HCT116 (cell line): Measurements from ENCODE around the gene ARHGAP33. TPM values are rescaled to one million over a fixed set of nuclear protein-coding genes. Genes with fewer than 3 reads are reported as not detected.

Source experiments
- ATAC-seq: fragments of 200-7000 bp; cut with Tn5 transposase; 2 replicates; pipeline ENCODE4 v1.9.1; 2020; ENCODE audit warnings: mild to moderate bottlenecking, moderate library complexity
- BruUV-seq: library from RNA; stranded (reverse); fragments of 400-500 nt; replicated peaks from 2 replicates; lab custom pipeline; 2021; lab: Mats Ljungman, UMichigan
- CTCF ChIA-PET: fragments of 300-600 bp; sonication (Branson Sonifier 250); formaldehyde crosslinking; loops from one replicate; lab custom pipeline; 2021; ENCODE audit warnings: antibody characterized with exemption; lab: Charles Lee
- POLR2A ChIA-PET: fragments of 300-600, 350-600 bp; sonication (Branson Sonifier 250); formaldehyde crosslinking; loops from one replicate; lab custom pipeline; 2021; ENCODE audit warnings: antibody characterized with exemption; lab: Charles Lee
- RAD21 ChIA-PET, 2 experiments: fragments of 300-600 bp; sonication (Branson Sonifier 250); formaldehyde crosslinking; loops; one replicate each; lab custom pipeline; 2023; ENCODE audit warnings: low total read pairs in 2 of 2; ENCODE audit not compliant: uncharacterized antibody in 2 of 2, unreplicated experiment in 2 of 2, low non-redundant PET in 1 of 2; lab: Charles Lee
- DNase-seq: peaks from one replicate; pipeline ENCODE4 v3.0.0-alpha.2; 2010; ENCODE audit warnings: low read depth, low spot score
- H2AFZ ChIP-seq: fragments of 200-600 bp; shearing (Covaris generic), sonication (generic); 2 replicates; pipeline ENCODE4 v1.6.1; 2017; ENCODE audit warnings: low read depth, mixed run types, mixed read lengths, antibody characterized with exemption, low read length; ENCODE audit not compliant: poor library complexity, severe bottlenecking
- H3K27ac ChIP-seq: 2 replicates; pipeline ENCODE4 v1.5.1; 2012; ENCODE audit warnings: low read depth, low read length
- H3K27me3 ChIP-seq: fragments of 200-600 bp; sonication (generic); 2 replicates; pipeline ENCODE4 v1.6.1; 2016; ENCODE audit warnings: mixed run types, low read length, mixed read lengths; ENCODE audit not compliant: insufficient read depth
- H3K36me3 ChIP-seq, 2 experiments: fragments of 200-500 bp in 1 of 2; fragments of 200-600 bp in 1 of 2; sonication (Bioruptor generic) in 1 of 2; sonication (generic) in 1 of 2; 2 replicates each; pipeline versions ENCODE4 v1.5.1 to v1.6.1; 2014 to 2016; ENCODE audit warnings: low read length in 2 of 2, inconsistent platforms in 1 of 2, mixed read lengths in 1 of 2, mixed run types in 1 of 2; ENCODE audit not compliant: insufficient read depth in 2 of 2, control insufficient read depth in 1 of 2
- H3K4me1 ChIP-seq, 2 experiments: fragments of 200-600 bp in 1 of 2; sonication (generic) in 1 of 2; 2 replicates each; pipeline versions ENCODE4 v1.5.1 to v1.6.1; 2012 to 2017; ENCODE audit warnings: low read length in 2 of 2, inconsistent platforms in 1 of 2, mild to moderate bottlenecking in 1 of 2, mixed read lengths in 1 of 2, mixed run types in 1 of 2, moderate library complexity in 1 of 2; ENCODE audit not compliant: insufficient read depth in 2 of 2, control insufficient read depth in 1 of 2
- H3K4me2 ChIP-seq: fragments of 200-600 bp; sonication (generic); 2 replicates; pipeline ENCODE4 v1.6.1; 2017; ENCODE audit warnings: mixed run types, low read length, mixed read lengths
- H3K4me3 ChIP-seq, 2 experiments: fragments of 200-600 bp in 1 of 2; sonication (generic) in 1 of 2; replicated peaks in 1 of 2; 2 replicates each; pipeline ENCODE4 v1.5.1; 2011 to 2016; ENCODE audit warnings: low read length in 2 of 2, control low read depth in 1 of 2, low read depth in 1 of 2, mild to moderate bottlenecking in 1 of 2, mixed read lengths in 1 of 2, mixed run types in 1 of 2
- H3K79me2 ChIP-seq: fragments of 200-600 bp; sonication (generic); 2 replicates; pipeline ENCODE4 v1.6.1; 2017; ENCODE audit warnings: mild to moderate bottlenecking, mixed run types, low read length, moderate library complexity, mixed read lengths; ENCODE audit not compliant: insufficient read depth
- H3K9ac ChIP-seq: fragments of 200-600 bp; sonication (generic); 2 replicates; pipeline ENCODE4 v1.6.1; 2016; ENCODE audit warnings: low read length, mixed read lengths
- H3K9me2 ChIP-seq: fragments of 200-600 bp; sonication (generic), shearing (Covaris generic); 2 replicates; pipeline ENCODE4 v1.6.1; 2017; ENCODE audit warnings: mixed run types, mild to moderate bottlenecking, moderate library complexity; ENCODE audit not compliant: insufficient read depth
- H3K9me3 ChIP-seq, 2 experiments: fragments of 200-500 bp in 1 of 2; fragments of 200-600 bp in 1 of 2; sonication (Bioruptor generic) in 1 of 2; sonication (generic) in 1 of 2; 2 replicates each; pipeline ENCODE4 v1.6.1; 2014 to 2017; ENCODE audit warnings: low read length in 2 of 2, mixed read lengths in 2 of 2, inconsistent platforms in 1 of 2, low read depth in 1 of 2, mild to moderate bottlenecking in 1 of 2, mixed run types in 1 of 2, moderate library complexity in 1 of 2; ENCODE audit not compliant: control insufficient read depth in 1 of 2, insufficient read depth in 1 of 2
- H4K20me1 ChIP-seq: fragments of 200-600 bp; sonication (generic), shearing (Covaris generic); 2 replicates; pipeline ENCODE4 v1.6.1; 2017; ENCODE audit warnings: mixed run types, mild to moderate bottlenecking, moderate library complexity; ENCODE audit not compliant: insufficient read depth
- CEBPB ChIP-seq: IDR thresholded peaks from 2 replicates; pipeline ENCODE4 v1.6.1; 2012; ENCODE audit warnings: low read depth
- EZH2 ChIP-seq: fragments of 200-600 bp; sonication (generic); IDR thresholded peaks from 2 replicates; pipeline ENCODE4 v1.6.1; 2017; ENCODE audit warnings: antibody characterized with exemption, mixed run types
- EZH2phosphoT487 ChIP-seq: fragments of 200-600 bp; IDR thresholded peaks from 2 replicates; pipeline ENCODE4 v1.6.1; 2018; ENCODE audit warnings: antibody characterized with exemption, borderline replicate concordance
- FOSL1 ChIP-seq: IDR thresholded peaks from 2 replicates; pipeline ENCODE4 v1.6.1; 2012; ENCODE audit warnings: low read depth
- POLR2AphosphoS5 ChIP-seq: IDR thresholded peaks from 2 replicates; pipeline ENCODE4 v1.6.1; 2011; ENCODE audit warnings: mild to moderate bottlenecking, low read depth, low read length, moderate library complexity
- RAD21 ChIP-seq: IDR thresholded peaks from 2 replicates; pipeline ENCODE4 v1.6.1; 2012; ENCODE audit warnings: low read depth, mild to moderate bottlenecking
- ZFX ChIP-seq: fragments of 450-650 bp; IDR thresholded peaks from 2 replicates; pipeline ENCODE4 v1.6.1; 2017
- intact Hi-C: fragments of 100-400 bp; cut with micrococcal nuclease; formaldehyde crosslinking; loops from 2 replicates; pipeline ENCODE4 v1.10.0; 2022
- total RNA-seq: library from RNA; stranded (reverse); gene quantifications from one replicate; pipeline ENCODE4 v1.2.1, GENCODE V29; 2021; ENCODE audit not compliant: unreplicated experiment
- TF ChIP-seq, protein P1 (sequence below), 3 experiments: fragments of 200-600 bp in 1 of 3; sonication (generic) in 1 of 3; IDR thresholded peaks in 2 of 3; conservative IDR thresholded peaks in 1 of 3; 2 replicates each; pipeline ENCODE4 v1.5.1; 2012 to 2017; ENCODE audit warnings: low read depth in 2 of 3, low read length in 2 of 3, antibody characterized with exemption in 1 of 3, borderline replicate concordance in 1 of 3, control low read depth in 1 of 3, mild to moderate bottlenecking in 1 of 3, mixed read lengths in 1 of 3, mixed run types in 1 of 3, moderate library complexity in 1 of 3; ENCODE audit not compliant: insufficient read depth in 1 of 3
- TF ChIP-seq, protein P2 (sequence below): IDR thresholded peaks from 2 replicates; pipeline ENCODE4 v1.6.1; 2012; ENCODE audit warnings: low read depth
- TF ChIP-seq, protein P3 (sequence below): IDR thresholded peaks from 2 replicates; pipeline ENCODE4 v1.6.1; 2011; ENCODE audit warnings: mild to moderate bottlenecking, low read length, moderate library complexity; ENCODE audit not compliant: insufficient replicate concordance; ENCODE audit errors: extremely low read depth

The ARHGAP33 gene
- total RNA-seq, 1 experiment from 2014 or later: 30.2 TPM

DNA sequence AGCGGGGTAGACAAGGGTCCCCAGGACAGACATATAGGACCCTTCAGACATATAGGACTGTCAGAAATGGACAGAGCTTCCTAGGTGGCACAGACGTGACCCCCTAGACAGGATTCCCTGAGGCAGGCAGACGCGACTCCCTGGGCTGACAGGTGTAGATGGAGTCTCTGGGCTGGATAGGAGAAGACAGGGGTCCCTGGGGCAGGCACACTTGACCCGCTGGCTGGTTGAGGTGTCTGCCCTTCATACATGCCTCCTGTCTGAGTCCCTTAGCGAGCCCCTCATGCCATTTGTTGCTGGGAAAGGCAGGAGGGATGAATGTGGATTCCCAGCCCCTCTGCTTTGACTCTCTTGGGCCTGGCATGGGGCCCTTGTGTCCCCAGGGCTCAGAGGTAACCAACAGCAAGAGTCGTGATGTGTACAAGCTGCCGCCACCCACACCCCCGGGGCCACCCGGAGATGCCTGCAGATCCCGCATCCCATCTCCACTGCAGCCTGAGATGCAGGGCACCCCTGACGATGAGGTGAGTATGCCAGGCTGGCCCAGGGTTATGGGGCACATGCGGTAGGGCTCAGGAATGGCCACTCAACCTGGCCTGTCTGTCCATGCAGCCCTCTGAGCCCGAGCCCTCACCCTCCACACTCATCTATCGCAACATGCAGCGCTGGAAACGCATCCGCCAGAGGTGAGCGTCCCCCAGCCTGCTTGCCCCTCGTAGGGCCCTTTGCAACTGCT, 21.6 kb upstream of the ARHGAP33 start:
- peaks cover 13 to 14% of the 10 kb centered on the region in 2 experiments for H3K4me1 ChIP-seq
- H3K9ac ChIP-seq: no peak overlapping the region
- no peaks in the 10 kb centered on the region; a peak in 2 of 4 replicates for H3K36me3 ChIP-seq
- POLR2A ChIA-PET: no interaction called here
- H2AFZ ChIP-seq: no peak overlapping the region
- intact Hi-C loops: no loop called here
- TF ChIP-seq EZH2phosphoT487 (no peak), CEBPB (no peak), FOSL1 (no peak), POLR2AphosphoS5 (no peak), ZFX (no peak), RAD21 (no peak), EZH2 (no peak)
- TF ChIP-seq, protein P1, sequence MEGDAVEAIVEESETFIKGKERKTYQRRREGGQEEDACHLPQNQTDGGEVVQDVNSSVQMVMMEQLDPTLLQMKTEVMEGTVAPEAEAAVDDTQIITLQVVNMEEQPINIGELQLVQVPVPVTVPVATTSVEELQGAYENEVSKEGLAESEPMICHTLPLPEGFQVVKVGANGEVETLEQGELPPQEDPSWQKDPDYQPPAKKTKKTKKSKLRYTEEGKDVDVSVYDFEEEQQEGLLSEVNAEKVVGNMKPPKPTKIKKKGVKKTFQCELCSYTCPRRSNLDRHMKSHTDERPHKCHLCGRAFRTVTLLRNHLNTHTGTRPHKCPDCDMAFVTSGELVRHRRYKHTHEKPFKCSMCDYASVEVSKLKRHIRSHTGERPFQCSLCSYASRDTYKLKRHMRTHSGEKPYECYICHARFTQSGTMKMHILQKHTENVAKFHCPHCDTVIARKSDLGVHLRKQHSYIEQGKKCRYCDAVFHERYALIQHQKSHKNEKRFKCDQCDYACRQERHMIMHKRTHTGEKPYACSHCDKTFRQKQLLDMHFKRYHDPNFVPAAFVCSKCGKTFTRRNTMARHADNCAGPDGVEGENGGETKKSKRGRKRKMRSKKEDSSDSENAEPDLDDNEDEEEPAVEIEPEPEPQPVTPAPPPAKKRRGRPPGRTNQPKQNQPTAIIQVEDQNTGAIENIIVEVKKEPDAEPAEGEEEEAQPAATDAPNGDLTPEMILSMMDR (IDR thresholded peaks at IDR 0.05 in 2 of 3, conservative IDR thresholded peaks at IDR 0.05 in 1 of 3; ENCODE audit: borderline replicate concordance in 1 of 3, insufficient read depth in 1 of 3, low read depth in 2 of 3, low read length in 2 of 3): no peak
- TF ChIP-seq, protein P2, sequence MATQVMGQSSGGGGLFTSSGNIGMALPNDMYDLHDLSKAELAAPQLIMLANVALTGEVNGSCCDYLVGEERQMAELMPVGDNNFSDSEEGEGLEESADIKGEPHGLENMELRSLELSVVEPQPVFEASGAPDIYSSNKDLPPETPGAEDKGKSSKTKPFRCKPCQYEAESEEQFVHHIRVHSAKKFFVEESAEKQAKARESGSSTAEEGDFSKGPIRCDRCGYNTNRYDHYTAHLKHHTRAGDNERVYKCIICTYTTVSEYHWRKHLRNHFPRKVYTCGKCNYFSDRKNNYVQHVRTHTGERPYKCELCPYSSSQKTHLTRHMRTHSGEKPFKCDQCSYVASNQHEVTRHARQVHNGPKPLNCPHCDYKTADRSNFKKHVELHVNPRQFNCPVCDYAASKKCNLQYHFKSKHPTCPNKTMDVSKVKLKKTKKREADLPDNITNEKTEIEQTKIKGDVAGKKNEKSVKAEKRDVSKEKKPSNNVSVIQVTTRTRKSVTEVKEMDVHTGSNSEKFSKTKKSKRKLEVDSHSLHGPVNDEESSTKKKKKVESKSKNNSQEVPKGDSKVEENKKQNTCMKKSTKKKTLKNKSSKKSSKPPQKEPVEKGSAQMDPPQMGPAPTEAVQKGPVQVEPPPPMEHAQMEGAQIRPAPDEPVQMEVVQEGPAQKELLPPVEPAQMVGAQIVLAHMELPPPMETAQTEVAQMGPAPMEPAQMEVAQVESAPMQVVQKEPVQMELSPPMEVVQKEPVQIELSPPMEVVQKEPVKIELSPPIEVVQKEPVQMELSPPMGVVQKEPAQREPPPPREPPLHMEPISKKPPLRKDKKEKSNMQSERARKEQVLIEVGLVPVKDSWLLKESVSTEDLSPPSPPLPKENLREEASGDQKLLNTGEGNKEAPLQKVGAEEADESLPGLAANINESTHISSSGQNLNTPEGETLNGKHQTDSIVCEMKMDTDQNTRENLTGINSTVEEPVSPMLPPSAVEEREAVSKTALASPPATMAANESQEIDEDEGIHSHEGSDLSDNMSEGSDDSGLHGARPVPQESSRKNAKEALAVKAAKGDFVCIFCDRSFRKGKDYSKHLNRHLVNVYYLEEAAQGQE: no peak
- TF ChIP-seq, protein P3, sequence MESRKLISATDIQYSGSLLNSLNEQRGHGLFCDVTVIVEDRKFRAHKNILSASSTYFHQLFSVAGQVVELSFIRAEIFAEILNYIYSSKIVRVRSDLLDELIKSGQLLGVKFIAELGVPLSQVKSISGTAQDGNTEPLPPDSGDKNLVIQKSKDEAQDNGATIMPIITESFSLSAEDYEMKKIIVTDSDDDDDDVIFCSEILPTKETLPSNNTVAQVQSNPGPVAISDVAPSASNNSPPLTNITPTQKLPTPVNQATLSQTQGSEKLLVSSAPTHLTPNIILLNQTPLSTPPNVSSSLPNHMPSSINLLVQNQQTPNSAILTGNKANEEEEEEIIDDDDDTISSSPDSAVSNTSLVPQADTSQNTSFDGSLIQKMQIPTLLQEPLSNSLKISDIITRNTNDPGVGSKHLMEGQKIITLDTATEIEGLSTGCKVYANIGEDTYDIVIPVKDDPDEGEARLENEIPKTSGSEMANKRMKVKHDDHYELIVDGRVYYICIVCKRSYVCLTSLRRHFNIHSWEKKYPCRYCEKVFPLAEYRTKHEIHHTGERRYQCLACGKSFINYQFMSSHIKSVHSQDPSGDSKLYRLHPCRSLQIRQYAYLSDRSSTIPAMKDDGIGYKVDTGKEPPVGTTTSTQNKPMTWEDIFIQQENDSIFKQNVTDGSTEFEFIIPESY: no peak
- peaks cover 9% of the 10 kb centered on the region for H3K79me2 ChIP-seq
- H3K9me2 ChIP-seq: no peaks in the 10 kb centered on the region
- H3K4me3 ChIP-seq: no peak overlapping the region
- CTCF ChIA-PET: no interaction called here
- no peak overlapping the region for H3K4me2 ChIP-seq
- H3K27me3 ChIP-seq: no peaks in the 10 kb centered on the region
- H3K27ac ChIP-seq: no peak overlapping the region
- ATAC-seq (no peak), DNase-seq (no peak)
- H4K20me1 ChIP-seq: no peaks in the 10 kb centered on the region
- H3K9me3 ChIP-seq: no peaks in the 10 kb centered on the region
- no TSS peak for BruUV-seq
- RAD21 ChIA-PET: no interaction called here
